Activated T-helper 17 cell treated with anti-CD3 and anti-CD28 coated beads, Interleukin-2, amount 50 U/mL, for 72 hours (primary cell): ENCODE results near the gene PTGES3. TPM values are rescaled to one million over a fixed set of nuclear protein-coding genes. Genes with fewer than 3 reads are reported as not detected.
"Not testable (repeated sequence)": the region's sequence is repeated elsewhere in the genome, so short reads cannot be mapped to it uniquely, and the experiment has no call there.

Experiments
- ATAC-seq: fragments of 150-1000 bp; cut with Tn5 transposase; replicated peaks from 2 replicates; pipeline ENCODE4 v1.10.0; 2021; ENCODE audit warnings: mild to moderate bottlenecking, moderate library complexity
- H3K27ac Mint-ChIP-seq: one replicate; pipeline ENCODE4 v1.8.0; 2022; ENCODE audit warnings: mixed read lengths
- H3K27me3 Mint-ChIP-seq: one replicate; pipeline ENCODE4 v1.8.0; 2022; ENCODE audit warnings: mixed read lengths
- H3K36me3 Mint-ChIP-seq: one replicate; pipeline ENCODE4 v1.8.0; 2022; ENCODE audit warnings: low read depth, mild to moderate bottlenecking, mixed read lengths
- H3K4me1 Mint-ChIP-seq: one replicate; pipeline ENCODE4 v1.8.0; 2022; ENCODE audit warnings: mixed read lengths
- H3K4me3 Mint-ChIP-seq: one replicate; pipeline ENCODE4 v1.8.0; 2022; ENCODE audit warnings: mild to moderate bottlenecking, mixed read lengths
- H3K9me3 Mint-ChIP-seq: one replicate; pipeline ENCODE4 v1.8.0; 2022; ENCODE audit warnings: mixed read lengths
- total RNA-seq, 2 donors: library from RNA; stranded (reverse); gene quantifications; one replicate each; pipeline ENCODE4 v1.2.3, GENCODE V29; 2022

PTGES3 gene
- total RNA-seq, 2 donors from 2014 or later: 278 to 391 TPM

DNA sequence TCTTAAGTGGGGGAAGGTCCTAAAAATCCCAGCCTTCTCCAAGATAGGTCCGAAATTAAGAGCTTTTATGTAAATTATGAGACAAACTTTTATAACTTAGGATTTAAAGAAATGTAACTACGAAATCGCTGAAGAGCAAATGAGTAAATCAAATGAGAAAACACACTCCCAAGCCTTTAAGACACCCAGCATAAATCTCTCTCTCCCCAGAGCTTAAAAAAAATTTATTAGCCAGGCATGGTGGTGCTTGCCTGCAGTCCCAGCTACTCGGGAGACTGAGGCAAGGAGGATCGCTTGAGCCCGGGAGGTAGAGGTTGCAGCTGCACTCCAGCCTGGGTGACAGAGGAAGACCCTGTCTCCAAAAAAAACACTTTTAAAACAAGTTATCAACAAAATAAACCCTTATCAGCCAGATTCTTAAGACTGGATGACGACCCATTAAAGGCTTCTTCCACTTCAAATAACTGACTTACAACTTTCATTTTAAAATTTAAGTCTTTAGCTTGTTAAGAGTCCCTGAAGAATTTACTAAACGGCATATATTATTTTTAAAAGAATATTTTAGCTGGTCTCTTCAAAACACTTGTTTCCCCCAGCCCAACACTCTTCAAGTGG lies 3.2 kb downstream of the PTGES3 start:
- peak overlapping the region; percentile 96 for H3K27ac Mint-ChIP-seq
- no peak for ATAC-seq
- H3K36me3 Mint-ChIP-seq: peaks cover 92% of the 10 kb centered on the region
- H3K9me3 Mint-ChIP-seq: no peaks in the 10 kb centered on the region
- peak overlapping the region; percentile 95 for H3K4me3 Mint-ChIP-seq
- peaks cover 17% of the 10 kb centered on the region for H3K4me1 Mint-ChIP-seq
- no peaks in the 10 kb centered on the region for H3K27me3 Mint-ChIP-seq

DNA sequence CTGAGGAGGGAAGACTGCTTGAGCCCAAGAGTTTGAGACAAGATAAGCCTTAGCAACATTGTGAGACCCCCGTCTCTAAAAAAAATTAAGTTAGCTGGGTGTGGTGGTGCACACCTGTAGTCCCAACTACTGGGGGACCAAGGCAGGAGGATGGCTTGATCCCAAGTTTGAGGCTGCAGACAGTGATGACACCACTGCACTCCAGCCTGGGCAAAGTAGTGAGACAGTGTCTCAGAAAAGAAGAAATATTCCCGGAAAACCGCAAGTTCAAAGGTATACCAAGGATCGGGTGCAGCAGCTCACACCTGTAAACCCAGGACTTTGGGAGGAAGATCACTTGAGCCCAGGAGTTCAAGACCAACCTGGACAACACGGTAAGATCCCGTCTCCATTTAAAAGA lies 5.8 kb downstream of the PTGES3 start:
- no peaks in the 10 kb centered on the region for H3K9me3 Mint-ChIP-seq
- ATAC-seq: no peak
- H3K4me1 Mint-ChIP-seq: peaks cover 27% of the 10 kb centered on the region
- no peaks in the 10 kb centered on the region for H3K27me3 Mint-ChIP-seq
- H3K36me3 Mint-ChIP-seq: peaks cover 100% of the 10 kb centered on the region
- H3K4me3 Mint-ChIP-seq: peak overlapping the region; percentile 95
- peak overlapping the region; percentile 96 for H3K27ac Mint-ChIP-seq

DNA sequence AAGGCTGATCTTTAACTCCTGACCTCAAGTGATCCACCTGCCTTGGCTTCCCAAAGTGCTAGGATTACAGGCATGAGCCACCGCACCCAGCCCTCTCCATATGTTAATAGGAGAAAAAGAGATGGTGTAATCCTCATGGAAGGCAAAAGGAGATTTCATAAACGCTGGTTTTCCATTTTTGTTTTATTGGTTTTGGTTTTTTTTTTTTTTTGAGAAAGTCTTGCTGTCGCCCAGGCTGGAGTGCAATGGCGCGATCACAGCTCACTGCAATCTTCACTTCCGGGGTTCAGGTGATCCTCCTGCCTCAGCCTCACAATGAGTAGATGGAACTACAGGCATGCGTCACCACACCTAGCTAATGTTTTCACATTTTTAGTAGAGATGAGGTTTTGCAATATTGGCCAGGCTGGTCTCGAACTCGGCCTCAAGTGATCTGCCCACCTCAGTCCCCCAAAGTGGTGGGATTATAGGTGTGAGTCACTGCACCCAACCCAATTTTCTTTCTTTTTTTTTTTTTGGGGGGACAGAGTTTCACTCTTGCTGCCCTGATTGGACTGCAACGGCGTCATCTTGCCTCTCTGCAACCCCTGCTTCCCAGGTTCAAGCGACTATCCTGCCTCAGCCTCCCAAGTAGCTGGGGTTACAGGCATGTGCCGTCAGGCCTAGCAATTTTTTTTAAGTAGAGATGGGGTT lies 8.1 kb downstream of the PTGES3 start:
- no peaks in the 10 kb centered on the region for H3K9me3 Mint-ChIP-seq
- ATAC-seq: no peak
- peak overlapping the region; percentile 22 for H3K27ac Mint-ChIP-seq
- H3K4me1 Mint-ChIP-seq: peaks cover 27% of the 10 kb centered on the region
- no peaks in the 10 kb centered on the region for H3K27me3 Mint-ChIP-seq
- H3K36me3 Mint-ChIP-seq: peaks cover 100% of the 10 kb centered on the region
- H3K4me3 Mint-ChIP-seq: peak overlapping the region; percentile 45

DNA sequence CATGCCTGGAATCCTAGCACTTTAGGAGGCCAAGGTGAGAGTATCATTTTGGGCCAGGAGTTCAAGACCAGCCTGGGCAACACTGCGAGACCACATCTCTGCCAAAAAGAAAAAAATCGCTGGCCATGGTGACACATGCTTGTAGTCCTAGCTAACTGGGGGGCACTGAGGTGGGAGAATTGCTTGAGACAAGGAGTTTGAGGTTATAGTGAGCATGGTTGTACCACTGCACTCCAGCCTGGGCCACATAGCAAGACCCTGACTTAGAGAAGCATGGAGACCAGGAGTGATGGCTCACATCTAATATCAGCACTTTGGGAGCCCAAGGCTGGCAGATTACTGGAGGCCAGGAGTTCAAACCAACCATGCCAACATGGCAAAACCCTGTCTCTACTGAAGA lies 9.2 kb downstream of the PTGES3 start:
- H3K27ac Mint-ChIP-seq: peak overlapping the region; percentile 33
- H3K4me3 Mint-ChIP-seq: peak overlapping the region; percentile 45
- peaks cover 20% of the 10 kb centered on the region for H3K4me1 Mint-ChIP-seq
- H3K36me3 Mint-ChIP-seq: peaks cover 97% of the 10 kb centered on the region
- ATAC-seq: no peak
- no peaks in the 10 kb centered on the region for H3K9me3 Mint-ChIP-seq
- no peaks in the 10 kb centered on the region for H3K27me3 Mint-ChIP-seq

DNA sequence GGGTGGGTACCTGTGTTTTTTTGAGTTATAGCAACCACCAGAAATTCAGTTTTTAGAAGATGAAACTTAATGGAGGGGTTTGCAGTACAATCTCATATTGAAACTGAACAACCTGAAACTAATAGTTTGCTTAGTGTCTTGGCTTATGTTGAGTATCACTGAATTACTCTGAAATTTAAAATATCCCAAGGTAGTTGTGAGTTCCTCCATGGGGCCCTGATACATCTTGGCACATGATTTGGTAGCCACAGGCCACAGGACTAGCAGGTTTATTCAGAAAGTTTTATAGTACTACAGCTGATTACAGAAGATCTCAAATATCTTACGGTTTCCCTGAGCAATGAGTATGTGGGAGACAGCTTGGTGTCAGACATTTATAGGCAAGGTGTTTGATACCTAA lies 10.4 kb downstream of the PTGES3 start:
- Mint-ChIP-seq H3K36me3 (peaks cover 97% of the 10 kb centered on the region), H3K27me3 (no peaks in the 10 kb centered on the region), H3K4me3 (peak overlapping the region; percentile 45), H3K27ac (peak overlapping the region; percentile 49), H3K9me3 (no peaks in the 10 kb centered on the region), H3K4me1 (peaks cover 19% of the 10 kb centered on the region)
- peak; percentile 86 for ATAC-seq

GRCh38 chr12:56676851-56677580 lies 11.1 kb downstream of the PTGES3 start:
- Mint-ChIP-seq H3K27ac (peak overlapping the region; percentile 41), H3K27me3 (no peaks in the 10 kb centered on the region), H3K4me3 (no peak overlapping the region), H3K9me3 (no peaks in the 10 kb centered on the region), H3K36me3 (peaks cover 97% of the 10 kb centered on the region), H3K4me1 (peaks cover 16% of the 10 kb centered on the region)
- peak; percentile 23 for ATAC-seq

DNA sequence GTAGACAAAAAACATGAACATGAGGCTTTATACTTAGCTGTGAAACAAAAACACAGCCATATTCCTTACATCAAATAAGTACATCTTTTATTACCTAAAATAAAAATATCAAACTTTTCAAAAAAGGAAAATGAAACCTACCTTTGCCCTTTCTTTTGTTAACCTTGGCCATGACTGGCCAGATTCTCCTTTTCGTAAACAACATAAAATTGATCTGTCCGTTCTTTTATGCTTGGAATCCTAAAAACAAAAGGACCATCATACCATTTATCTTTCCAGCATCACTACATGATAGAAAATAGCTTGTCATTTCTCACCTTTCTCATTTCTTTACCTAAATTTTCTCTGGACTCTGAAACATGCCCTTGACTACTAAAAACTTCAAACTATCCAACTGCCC lies 16.5 kb downstream of the PTGES3 start:
- no peak for ATAC-seq
- Mint-ChIP-seq H3K36me3 (peaks cover 97% of the 10 kb centered on the region), H3K4me1 (peaks cover 5% of the 10 kb centered on the region), H3K27me3 (no peaks in the 10 kb centered on the region), H3K9me3 (no peaks in the 10 kb centered on the region), H3K4me3 (no peak overlapping the region), H3K27ac (no peak overlapping the region)

- Mint-ChIP-seq H3K4me1 (peaks cover 5% of the 10 kb centered on the region), H3K36me3 (peaks cover 97% of the 10 kb centered on the region), H3K27ac (no peak overlapping the region)
Observed at GRCh38 chr12:56670836-56671235, 17.2 kb downstream of the PTGES3 start.

DNA sequence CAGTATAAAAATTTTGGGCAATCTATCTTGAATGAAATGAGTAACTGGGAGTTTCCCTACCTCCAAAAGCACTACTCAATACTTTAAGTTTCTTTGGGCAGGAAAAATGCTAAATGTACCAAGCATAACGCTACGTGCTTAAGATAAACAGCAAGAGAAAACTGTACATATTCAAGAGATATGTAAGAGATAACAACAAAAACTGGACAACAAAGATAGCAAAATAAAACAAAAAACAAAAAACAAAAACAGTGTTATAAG lies 20.0 kb downstream of the PTGES3 start:
- ATAC-seq: peak; percentile 40
- Mint-ChIP-seq H3K9me3 (no peaks in the 10 kb centered on the region), H3K27ac (peak overlapping the region; percentile 2), H3K4me1 (peaks cover 6% of the 10 kb centered on the region), H3K4me3 (peak overlapping the region; percentile 42), H3K36me3 (peaks cover 100% of the 10 kb centered on the region), H3K27me3 (no peaks in the 10 kb centered on the region)

More at GRCh38 chr12:56670836-56671235, 17.2 kb downstream of the PTGES3 start:
- Mint-ChIP-seq H3K9me3 (no peaks in the 10 kb centered on the region), H3K27me3 (no peaks in the 10 kb centered on the region), H3K4me3 (no peak overlapping the region)
- ATAC-seq: no peak

DNA sequence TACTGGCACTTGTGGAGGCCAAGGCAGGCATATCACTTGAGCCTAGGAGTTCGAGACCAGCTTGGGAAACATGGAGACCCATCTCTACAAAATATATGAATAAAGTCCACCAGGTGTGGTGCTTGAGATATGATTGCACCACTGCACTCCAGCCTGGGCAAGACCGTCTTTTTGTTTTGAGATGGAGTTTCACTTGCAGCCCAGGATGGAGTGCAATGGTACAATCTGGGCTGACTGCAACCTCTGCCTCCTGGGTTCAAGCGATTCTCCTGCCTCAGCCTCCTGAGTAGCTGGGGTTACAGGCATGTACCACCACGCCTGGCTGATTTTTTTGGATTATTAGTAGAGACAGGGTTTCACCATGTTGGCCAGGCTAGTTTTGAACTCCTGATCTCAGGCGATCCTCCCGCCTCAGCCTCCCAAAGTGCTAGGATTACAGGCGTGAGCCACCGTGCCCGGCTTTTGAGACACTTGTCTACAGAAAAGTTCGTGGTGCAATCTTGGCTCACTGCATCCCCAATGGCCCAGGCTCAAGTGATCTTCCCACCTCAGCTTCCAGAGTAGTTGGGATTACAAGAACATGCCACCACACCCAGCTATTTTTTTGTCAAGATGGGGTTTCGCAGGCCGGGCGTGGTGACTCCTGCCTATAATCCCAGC lies 26.0 kb downstream of the PTGES3 start:
- Mint-ChIP-seq H3K27ac (no peak overlapping the region), H3K4me1 (peaks cover 5% of the 10 kb centered on the region), H3K36me3 (peaks cover 50% of the 10 kb centered on the region), H3K27me3 (no peaks in the 10 kb centered on the region), H3K4me3 (no peak overlapping the region), H3K9me3 (no peaks in the 10 kb centered on the region)
- ATAC-seq: no peak

- Mint-ChIP-seq H3K27ac (no peak overlapping the region), H3K9me3 (no peaks in the 10 kb centered on the region), H3K4me1 (peaks cover 5% of the 10 kb centered on the region), H3K27me3 (no peaks in the 10 kb centered on the region), H3K36me3 (peaks cover 45% of the 10 kb centered on the region), H3K4me3 (no peak overlapping the region)
- ATAC-seq: no peak
Observed at GRCh38 chr12:56661560-56661959, 26.5 kb downstream of the PTGES3 start.

GRCh38 chr12:56658921-56659320 lies 29.2 kb downstream of the PTGES3 start:
- no peak for ATAC-seq
- H3K4me1 Mint-ChIP-seq: peaks cover 5% of the 10 kb centered on the region
- H3K27ac Mint-ChIP-seq: no peak overlapping the region
- no peaks in the 10 kb centered on the region for H3K9me3 Mint-ChIP-seq
- H3K4me3 Mint-ChIP-seq: no peak overlapping the region
- no peaks in the 10 kb centered on the region for H3K27me3 Mint-ChIP-seq
- peaks cover 18% of the 10 kb centered on the region for H3K36me3 Mint-ChIP-seq

GRCh38 chr12:56657416-56658379 lies 30.4 kb downstream of the PTGES3 start:
- H3K27ac Mint-ChIP-seq: peak overlapping the region; percentile 39
- peaks cover 6% of the 10 kb centered on the region for H3K36me3 Mint-ChIP-seq
- H3K9me3 Mint-ChIP-seq: no peaks in the 10 kb centered on the region
- H3K4me3 Mint-ChIP-seq: peak overlapping the region; percentile 52
- H3K27me3 Mint-ChIP-seq: no peaks in the 10 kb centered on the region
- peak; percentile 98 for ATAC-seq
- H3K4me1 Mint-ChIP-seq: no peaks in the 10 kb centered on the region

- H3K4me3 Mint-ChIP-seq, ATAC-seq, H3K27me3 Mint-ChIP-seq, H3K36me3 Mint-ChIP-seq, H3K4me1 Mint-ChIP-seq, H3K9me3 Mint-ChIP-seq, H3K27ac Mint-ChIP-seq: not testable (repeated sequence)
Observed at GRCh38 chr12:56653781-56654180, 34.3 kb downstream of the PTGES3 start.
